UCSD-AML1 (cell line): ENCODE results near the gene EPHA5.
"Not testable (repeated sequence)": the region's sequence is repeated elsewhere in the genome, so short reads cannot be mapped to it uniquely, and the experiment has no call there.

Experiments
- DNase-seq: peaks from one replicate; lab custom pipeline; 2025; ENCODE audit not compliant: unreplicated experiment; lab: John Stamatoyannopoulos, UW

Gene EPHA5

DNA sequence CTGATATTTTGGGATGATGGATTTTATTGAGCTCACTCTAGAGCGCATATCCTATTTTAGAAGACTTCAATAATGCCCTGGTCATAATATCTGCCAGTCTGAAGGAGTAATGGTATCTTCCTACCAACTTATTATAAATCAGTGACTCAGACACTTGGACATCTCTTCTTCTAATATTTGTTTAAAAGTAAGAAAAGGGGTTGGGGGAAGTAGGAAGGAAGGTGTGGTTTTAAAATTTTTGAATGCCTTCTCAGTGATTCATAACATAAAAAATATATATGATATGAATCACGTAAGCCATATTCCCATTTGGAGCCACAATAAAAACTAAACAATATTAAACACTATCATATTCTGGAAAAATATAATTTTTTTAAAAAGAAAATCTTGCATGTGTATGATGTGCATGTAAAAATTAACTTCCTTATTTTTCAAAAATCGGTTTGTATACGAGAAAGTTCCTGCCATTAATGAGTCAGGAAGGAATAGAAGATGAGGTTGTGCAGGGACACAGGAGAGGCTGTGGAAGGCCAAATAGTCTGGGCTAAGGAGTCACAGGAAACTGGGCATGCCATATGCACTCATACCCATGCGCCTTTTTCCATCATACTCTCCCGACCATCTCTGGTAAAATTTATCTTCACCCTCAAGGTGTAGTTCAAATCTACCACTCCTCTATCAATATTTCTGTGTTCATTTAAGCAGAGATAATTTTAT lies 286.5 kb downstream of the EPHA5 start:
- no peak for DNase-seq

DNA sequence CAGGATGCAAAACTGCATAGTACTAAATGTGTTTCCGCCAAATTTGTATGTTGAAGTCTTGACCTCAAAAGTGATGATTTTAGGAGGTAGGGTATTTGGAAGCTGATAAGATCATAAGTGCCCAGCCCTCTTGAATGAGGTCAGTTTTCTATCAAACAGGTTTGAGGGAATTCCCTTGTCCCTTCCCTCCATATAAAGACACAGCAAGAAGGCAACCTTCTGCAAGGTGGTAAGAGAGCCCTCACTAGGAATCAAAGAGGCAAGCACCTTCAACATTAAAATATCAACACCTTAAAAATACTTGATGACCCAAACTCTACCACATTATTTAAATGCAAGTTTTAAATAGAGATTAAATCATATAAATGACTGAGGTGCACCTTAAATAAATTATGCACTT lies 288.6 kb downstream of the EPHA5 start:
- DNase-seq = no peak

DNA sequence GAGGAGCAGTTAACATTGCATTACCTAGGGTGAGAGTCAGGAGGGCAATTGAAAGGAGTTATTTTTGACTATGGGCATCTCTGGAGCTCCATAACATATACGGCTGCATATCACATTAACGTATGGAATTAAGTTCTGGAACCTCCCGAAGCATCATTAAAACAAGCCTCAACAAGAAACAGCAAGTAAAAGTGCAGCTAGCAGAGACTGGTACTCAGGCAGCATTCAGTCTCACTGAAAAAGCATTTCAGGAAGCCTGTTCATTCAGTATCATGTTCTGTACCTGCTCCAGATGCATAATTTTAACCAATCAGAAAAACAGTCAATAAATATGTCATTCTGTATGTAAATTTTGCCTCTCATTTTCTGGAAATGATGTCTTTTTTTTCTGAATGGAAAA lies 299.6 kb downstream of the EPHA5 start:
- no peak for DNase-seq

DNA sequence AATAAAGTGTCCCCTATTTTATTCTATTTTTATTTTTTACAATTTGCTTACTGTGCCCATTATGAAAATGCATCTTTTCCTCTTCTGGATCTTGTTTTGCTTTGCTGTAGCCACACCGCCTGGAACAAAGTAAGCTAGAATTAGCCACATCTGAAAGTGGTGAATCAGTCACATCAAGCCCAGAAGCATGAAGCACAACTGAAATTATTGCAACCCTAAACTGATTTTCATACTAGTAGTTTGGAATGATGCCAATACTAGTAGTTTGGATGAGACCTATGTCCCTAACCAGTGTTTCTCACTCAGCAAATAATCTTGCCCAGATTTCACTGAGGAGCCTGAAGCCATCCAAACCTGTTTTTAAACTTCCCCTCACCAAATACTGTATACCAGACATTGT lies 303.0 kb downstream of the EPHA5 start:
- no peak for DNase-seq

DNA sequence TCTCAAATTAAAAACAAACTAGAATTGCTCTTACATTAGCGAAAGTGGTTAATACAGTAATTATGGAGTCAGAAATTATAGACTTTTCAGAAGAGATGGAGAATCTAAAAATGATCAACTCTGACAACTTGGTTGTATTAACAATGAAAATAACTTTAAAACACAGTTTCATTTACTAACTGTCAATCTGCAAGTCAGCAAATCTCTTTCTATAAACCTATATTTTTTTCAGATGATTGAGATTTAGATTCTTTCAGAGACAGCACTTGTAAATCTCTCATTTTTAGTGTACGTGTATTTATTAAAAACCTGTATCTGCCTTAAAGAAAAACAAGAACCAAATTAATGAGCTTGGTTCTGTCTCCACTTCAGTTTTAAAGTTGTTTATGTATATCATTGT lies 311.4 kb downstream of the EPHA5 start:
- DNase-seq = no peak

DNA sequence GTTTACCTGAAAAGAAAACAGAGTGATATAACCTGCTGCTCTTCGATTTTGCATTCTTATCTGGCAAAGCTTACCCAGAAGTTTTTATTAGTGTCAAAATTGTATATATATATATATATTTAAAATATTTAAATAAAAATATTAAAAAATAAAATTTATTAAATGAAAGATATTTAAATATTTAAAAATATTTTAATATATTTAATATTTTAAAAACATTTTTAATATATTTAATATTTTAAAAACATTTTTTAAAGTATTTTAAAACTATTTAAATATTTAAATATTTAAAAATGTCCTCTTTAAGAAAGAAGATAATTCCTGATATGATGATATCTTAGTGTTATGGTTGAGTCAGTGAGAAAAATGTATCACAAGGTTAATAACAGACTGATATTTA lies 317.2 kb downstream of the EPHA5 start:
- no peak for DNase-seq

DNA sequence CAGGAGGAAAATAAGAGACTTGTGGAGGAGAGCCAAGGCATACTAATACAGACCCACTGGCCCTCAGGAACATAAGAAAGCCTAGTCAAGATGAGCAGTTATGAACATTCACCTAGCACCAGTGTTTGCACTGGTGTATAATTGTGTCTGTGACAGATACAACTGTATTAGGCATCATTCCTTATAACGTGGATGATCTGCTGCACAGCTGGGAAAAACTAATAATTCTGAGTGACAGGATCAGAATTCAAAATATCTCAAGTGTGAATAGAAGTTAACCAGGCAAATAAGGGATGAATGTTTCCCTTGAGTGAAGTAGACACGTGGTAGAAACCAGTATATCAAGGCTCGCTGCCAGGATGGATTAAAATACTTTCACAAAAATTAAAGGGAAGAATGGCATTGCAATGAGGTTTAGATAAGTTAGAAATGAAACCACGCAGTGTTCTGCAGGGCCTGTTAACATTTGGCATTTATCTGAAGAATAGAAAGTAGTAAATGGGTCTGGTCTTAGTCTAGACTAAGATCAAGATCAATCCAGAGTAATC lies 325.9 kb downstream of the EPHA5 start:
- no peak for DNase-seq

DNA sequence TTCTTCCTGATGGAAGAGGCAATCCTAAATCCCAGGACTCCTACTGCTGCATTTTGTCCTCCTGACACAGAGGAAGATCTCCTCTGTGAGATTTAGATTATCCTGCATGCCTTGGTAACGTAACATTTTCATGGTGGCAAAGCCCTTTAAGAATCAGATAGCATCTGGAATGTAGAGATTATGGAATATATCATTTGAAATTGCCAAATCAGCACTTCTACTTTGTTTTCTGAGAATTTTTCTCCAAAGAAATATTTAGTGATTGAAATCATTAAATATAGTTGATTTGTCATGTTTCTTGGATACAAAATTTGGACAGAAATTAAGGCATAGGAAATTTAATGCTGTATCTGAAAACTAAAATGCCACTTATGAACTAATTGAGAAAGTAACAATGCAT lies 326.9 kb downstream of the EPHA5 start:
- DNase-seq = no peak

DNA sequence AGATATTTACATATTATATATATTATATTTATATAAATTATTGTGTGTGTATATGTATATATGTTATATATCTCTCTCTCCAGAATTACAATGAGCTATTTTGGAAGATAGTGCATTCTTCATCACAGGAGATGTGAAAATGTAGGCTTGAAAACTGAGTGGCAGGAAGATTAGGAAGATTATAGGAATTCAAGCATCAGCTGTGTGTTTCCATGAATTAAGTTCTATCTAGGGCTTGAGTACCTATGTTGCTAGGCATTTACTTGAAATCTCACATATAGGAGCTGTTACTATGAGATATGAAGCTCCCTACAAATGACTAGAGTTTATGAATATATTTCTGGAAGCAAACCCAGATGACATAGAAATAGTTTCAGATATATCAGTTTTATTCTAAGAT lies 328.7 kb downstream of the EPHA5 start:
- DNase-seq = no peak

DNA sequence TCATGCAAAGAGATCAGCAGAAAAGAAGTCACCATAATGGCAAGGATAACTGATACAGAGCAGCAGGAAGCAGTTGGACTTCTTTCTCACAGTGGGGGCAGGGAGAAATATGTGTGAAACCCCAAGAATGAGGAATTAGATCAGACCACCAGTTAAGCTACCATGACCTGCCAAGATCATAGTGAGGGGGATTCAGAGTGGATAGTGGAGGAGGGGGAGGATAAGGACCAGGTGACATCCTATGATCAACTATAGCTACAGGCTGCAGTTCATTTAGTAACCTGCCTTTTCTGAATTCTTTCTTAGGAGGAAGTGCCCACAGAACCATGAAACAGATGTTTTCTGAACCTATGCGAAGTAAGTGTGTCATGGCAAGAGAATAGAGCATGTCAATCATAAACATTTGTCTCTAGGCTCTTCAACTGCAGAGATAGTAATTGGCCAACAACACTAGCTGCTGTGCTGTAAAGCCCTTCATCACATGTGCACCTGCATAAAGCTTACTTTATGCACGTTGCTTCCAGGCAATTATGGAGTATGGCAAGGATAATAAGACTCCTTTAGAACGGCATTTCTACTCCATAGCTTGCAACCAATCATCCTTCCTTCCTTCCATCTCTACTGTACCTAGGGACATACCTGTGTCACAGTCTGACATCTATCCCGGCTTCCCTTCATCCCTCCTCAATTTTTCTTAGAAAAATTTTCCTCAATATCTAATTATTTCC lies 329.7 kb downstream of the EPHA5 start:
- DNase-seq = no peak

DNA sequence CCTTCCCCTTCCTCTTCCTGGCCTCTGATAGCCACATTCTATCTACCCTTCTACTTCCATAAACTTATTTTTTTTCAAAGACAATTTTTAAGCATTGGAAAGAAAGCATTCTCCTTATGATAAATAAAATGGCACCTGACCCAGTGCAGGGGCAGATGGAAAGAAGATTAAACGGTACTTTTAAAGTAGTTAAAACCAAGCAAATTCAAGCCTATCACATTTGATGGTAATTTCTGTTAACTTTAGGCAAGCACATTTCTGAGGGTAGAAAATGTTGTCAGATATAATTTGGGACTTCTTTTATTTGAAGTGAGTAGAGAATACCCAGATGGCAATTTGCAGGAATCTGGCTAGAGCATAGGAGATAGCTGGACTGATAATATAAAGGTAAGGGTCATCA lies 332.9 kb downstream of the EPHA5 start:
- DNase-seq = no peak

DNA sequence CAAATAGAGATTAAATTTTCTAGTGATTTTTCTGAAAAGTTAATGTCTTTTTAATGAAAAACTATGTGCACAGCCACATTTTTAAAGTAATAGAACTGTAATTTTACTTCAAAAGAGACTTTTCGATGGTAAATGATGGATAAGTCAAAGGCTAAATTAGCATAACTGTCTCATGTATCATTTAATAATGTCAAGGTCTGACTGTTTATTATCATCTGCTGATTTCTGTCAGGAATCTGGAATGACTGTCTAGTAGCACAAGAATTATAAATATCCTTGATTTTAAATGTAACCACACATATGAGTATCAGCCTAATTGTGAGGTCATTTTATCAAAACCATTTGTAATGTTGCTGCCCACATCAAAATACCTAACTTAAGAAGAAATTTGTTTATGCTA lies 333.8 kb downstream of the EPHA5 start:
- DNase-seq = no peak

DNA sequence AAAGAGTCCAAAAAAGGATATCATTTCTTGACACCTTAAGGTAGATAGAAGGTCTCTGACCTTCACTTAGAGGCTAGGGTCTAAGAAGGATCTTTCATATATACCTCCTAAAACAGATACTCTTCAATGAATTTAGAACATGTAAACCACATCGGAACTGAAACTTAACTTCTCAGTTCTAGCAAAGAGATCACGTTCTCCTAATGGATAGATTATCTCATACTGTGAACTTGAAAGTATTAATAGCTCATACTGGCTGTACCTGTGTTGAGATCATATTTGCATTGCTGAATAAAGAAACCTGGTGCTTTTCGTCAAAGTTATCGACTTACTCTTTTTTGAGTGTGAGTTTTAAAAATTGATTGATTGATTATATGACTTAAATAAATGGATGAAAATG lies 353.8 kb downstream of the EPHA5 start:
- DNase-seq = no peak

DNA sequence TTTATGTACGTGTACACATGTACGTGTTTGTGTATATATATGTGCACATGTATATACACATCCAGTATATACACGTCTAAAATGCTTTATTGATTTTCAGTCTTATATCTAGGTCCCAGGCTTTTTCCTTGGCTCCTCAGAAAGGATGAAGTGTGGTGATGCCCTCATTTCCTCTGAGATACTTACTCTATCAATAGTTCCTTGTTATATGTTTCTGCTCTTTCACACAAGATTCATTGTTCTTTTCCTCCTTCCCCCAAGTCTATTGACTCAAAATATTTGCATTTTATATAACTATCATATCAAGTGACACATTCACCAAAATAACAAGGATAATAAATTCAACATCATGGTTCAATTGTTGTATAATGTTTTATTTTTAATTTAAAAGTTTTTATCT lies 359.2 kb downstream of the EPHA5 start:
- no peak for DNase-seq

DNA sequence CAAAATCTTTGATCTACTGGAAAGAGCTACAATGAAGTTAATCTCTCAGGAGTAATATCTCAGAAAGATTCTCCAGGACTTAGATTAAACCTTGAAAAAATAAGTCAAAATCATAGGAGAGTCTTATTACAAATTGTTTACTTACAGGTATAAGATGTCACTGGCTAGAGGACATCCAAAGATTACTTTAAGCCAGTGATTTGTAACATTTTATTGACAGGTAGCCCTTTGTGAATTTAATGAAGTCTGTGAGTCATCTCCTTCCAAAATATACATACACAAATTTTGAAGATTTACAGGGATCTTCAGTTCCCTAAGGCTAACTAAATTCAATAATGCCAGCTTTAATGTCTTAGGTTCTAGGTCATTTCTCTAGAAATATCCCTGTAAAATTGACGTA lies 359.7 kb downstream of the EPHA5 start:
- DNase-seq = no peak

DNA sequence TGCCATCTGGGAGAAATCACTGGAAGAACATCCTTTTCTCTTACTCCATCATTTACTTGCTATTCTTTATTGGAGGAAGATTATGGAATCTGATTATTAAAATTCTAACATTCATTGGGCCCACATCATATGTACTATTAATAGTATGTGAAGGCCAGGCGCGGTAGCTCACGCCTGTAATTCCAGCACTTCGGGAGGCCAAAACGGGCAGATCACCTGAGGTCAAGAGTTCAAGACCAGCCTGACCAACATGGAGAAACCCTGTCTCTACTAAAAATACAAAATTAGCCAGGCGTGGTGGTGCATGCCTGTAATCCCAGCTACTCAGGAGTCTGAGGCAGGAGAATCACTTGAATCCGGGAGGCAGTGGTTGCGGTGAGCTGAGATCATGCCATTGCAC lies 361.7 kb downstream of the EPHA5 start:
- not testable (repeated sequence) for DNase-seq

DNA sequence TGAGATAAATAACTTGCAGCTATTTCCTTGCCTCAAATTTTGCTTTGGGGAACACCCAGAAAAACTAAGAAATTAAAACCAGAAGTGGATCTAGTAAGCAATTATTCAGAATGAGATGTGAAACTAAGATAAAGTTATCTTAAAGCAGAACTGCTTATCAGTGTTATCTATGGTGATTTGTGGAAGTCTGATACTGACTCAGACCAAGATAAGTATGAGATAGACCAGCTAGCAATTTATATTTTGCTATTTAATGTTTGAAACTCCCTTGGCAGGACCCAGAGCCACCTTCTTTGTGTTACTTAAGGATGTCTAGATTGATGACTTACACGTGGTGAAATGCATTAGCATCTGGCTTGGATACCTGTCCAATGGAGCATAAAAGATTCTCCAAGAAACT lies 368.1 kb downstream of the EPHA5 start:
- DNase-seq = no peak

DNA sequence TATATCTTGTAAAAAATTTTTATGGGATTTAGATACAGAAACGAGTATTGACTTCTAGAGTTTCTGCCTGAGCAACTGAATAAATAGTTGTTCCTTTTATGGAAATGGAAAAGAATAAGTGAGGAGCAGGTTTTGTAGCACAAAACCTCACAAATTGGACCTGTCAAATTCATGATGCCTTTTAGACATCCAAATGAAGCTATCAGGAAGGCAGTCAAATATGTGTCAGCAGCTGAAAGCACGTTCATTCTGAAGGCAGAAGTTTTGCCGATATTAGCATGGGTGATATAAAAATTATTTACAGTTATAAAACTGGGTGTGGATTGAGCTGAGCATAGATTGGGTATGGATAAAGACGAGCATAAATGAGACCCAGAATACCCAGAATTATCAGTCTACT lies 374.0 kb downstream of the EPHA5 start:
- no peak for DNase-seq

DNA sequence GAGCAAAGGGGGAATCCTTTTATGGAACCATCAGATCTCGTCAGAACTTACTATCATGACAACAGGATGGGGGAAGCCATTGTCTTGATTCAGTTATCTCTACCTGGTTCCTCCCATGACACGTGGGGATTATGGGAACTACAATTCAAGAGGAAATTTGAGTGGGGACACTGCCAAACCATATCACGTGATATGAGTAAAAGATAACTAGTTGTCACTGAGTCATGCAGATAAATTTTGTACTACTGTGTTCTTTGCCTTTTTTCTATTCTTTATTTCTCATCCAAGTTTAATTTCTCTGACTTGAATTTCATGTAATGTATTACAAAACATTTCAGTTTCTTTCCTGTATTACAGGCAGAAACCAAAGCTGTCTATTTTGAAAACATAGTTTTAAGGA lies 383.2 kb downstream of the EPHA5 start:
- DNase-seq = no peak
